Gastroesophageal sphincter (tissue), 3 donors: Measurements from ENCODE around the gene HIVEP2.

Source experiments
- POLR2A ChIP-seq, 2 donors: fragments of 450-650 bp; IDR thresholded peaks; one replicate each; pipeline ENCODE4 v1.6.1; 2017; ENCODE audit warnings: antibody characterized with exemption in 2 of 2, mild to moderate bottlenecking in 2 of 2, moderate library complexity in 1 of 2
- POLR2AphosphoS5 ChIP-seq: sonication (generic); formaldehyde crosslinking; IDR thresholded peaks from one replicate; pipeline ENCODE4 v1.6.1; 2017; ENCODE audit warnings: antibody characterized with exemption
- TF ChIP-seq, protein P1 (sequence below), 4 experiments: fragments of 200-600 bp in 2 of 4; fragments of 450-650 bp in 2 of 4; sonication (generic) in 1 of 4; IDR thresholded peaks; one replicate each; pipeline ENCODE4 v1.5.1; 2017 to 2019; ENCODE audit warnings: antibody characterized with exemption in 4 of 4, mild to moderate bottlenecking in 2 of 4, moderate library complexity in 2 of 4

DNA sequence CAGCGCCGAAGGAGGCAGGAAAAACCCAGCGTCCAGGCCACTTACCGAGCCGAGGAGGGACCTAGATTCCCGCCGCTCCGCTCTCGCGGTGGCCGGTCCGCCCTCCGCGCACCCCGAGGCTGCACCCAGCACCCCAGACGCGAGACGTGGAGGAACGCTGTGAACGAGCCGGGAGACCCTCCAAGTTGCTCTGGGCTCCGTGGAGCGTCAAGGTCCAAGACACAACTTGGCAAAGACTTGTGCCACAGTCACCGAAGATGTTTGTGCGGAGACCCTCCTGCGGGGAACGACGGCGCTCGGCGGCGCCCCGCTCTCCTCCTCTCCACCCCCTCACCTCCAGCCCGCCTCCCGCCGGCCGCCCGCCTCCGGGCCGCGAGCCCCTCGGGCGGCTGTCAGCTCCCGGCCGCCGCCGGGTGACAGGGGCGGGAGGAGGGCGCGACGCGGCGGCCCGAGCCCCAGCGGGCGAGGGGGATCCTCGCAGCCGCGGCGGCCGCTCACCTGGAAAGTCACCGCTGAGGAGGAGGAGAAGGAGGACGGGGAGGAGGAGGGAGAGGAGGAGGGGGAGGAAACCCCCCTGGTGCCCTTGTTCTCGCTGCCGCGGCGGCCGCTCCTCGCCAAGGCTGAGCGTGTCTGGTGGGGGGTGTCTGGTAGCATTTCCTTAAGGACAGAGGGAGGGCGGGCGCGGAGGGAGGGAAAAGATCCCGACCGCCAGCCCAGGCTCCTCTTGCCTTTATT is 637 bp upstream of the HIVEP2 start:
- TF ChIP-seq POLR2AphosphoS5 (no peak), POLR2A (IDR thresholded peaks at IDR 0.05) (no peak)
- TF ChIP-seq, protein P1, sequence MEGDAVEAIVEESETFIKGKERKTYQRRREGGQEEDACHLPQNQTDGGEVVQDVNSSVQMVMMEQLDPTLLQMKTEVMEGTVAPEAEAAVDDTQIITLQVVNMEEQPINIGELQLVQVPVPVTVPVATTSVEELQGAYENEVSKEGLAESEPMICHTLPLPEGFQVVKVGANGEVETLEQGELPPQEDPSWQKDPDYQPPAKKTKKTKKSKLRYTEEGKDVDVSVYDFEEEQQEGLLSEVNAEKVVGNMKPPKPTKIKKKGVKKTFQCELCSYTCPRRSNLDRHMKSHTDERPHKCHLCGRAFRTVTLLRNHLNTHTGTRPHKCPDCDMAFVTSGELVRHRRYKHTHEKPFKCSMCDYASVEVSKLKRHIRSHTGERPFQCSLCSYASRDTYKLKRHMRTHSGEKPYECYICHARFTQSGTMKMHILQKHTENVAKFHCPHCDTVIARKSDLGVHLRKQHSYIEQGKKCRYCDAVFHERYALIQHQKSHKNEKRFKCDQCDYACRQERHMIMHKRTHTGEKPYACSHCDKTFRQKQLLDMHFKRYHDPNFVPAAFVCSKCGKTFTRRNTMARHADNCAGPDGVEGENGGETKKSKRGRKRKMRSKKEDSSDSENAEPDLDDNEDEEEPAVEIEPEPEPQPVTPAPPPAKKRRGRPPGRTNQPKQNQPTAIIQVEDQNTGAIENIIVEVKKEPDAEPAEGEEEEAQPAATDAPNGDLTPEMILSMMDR (IDR thresholded peaks at IDR 0.05), result no peak
